NCI-H2196 (cell line): ENCODE data around the gene ERV3-1.
"Not testable (repeated sequence)": the region's sequence is repeated elsewhere in the genome, so short reads cannot be mapped to it uniquely, and the experiment has no call there.

Source experiments
- DNase-seq: peaks from one replicate; lab custom pipeline; 2025; ENCODE audit not compliant: unreplicated experiment; lab: John Stamatoyannopoulos, UW

The ERV3-1 gene, protein sequence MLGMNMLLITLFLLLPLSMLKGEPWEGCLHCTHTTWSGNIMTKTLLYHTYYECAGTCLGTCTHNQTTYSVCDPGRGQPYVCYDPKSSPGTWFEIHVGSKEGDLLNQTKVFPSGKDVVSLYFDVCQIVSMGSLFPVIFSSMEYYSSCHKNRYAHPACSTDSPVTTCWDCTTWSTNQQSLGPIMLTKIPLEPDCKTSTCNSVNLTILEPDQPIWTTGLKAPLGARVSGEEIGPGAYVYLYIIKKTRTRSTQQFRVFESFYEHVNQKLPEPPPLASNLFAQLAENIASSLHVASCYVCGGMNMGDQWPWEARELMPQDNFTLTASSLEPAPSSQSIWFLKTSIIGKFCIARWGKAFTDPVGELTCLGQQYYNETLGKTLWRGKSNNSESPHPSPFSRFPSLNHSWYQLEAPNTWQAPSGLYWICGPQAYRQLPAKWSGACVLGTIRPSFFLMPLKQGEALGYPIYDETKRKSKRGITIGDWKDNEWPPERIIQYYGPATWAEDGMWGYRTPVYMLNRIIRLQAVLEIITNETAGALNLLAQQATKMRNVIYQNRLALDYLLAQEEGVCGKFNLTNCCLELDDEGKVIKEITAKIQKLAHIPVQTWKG

DNA sequence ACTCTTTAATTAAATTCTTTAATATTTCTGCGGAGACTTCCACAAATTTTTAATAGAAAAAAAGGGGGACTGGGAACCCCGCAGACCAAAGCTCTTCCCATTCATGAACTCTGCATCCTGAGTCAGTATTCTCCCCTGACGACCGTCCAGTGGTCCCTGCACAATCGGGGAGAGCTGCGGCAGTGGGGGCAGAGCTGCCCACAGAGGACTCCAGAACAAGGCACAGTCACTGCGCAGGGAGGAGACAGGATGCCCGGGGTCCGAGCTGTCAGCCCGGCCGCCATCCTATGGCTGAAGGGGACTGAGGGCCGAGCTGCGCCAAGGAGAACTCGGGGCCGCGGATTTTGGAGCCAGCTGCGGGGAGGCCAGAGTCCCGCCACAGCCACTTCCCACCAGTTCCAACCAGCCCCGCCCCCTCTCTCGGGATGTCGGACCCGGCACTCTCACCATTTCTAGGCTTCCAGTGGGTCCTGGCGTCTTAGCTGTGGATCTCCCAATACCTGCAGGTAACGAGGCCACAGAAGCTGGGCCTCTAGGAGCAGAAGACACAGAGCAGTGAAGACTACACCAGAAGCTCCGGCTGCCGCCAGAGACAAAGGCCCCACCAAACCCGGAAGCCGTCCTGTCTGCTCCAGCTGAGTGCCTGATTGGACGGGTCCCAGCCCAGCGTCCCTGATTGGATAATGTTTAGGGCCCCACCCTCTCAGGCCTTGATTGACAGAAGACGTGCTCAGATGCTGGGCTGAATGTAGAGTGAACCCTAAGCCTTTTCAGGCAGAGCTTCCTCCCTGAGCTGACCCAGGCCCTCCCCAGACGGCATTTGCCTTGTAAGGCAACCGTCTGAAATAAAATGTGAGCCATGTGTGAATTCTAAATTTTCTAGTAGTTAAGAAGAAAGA, at the start of gene ERV3-1:
Gene ERV3-1, minus strand, starts transcription at position 594 of the 899 bp plus-strand sequence. CDS start 13,661 bp downstream, outside the sequence.
- DNase-seq, result peak; percentile 92

- DNase-seq, result not testable (repeated sequence)
Observed at GRCh38 chr7:65055786-65056185, 49.3 kb upstream of the ERV3-1 start.

GRCh38 chr7:65054466-65054994, 48.0 kb upstream of the ERV3-1 start:
- not testable (repeated sequence) for DNase-seq

DNA sequence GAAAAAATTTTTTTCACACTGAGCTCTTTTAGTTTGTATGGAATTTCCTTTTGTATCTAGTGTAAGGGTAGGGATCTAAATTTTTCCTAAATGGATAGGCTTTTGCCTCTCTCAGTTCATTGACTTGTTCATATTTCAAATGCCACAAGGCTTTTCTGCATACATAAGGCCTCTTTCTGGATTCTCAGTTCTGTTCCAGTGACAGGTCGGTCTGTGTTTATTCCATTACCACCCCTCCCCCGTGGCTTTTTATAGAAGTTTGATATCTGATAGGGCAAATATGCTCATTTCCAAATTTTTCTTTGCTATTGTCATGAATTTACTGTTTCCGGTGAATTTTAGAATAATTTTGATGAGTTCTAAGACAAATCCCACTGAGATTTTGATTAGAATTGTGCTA, 45.2 kb upstream of the ERV3-1 start:
- DNase-seq, result not testable (repeated sequence)

GRCh38 chr7:65051139-65051538, 44.7 kb upstream of the ERV3-1 start:
- DNase-seq, result not testable (repeated sequence)

GRCh38 chr7:65046329-65046728, 39.8 kb upstream of the ERV3-1 start:
- not testable (repeated sequence) for DNase-seq

GRCh38 chr7:65045589-65045988, 39.1 kb upstream of the ERV3-1 start:
- DNase-seq, result not testable (repeated sequence)

GRCh38 chr7:65038767-65039166, 32.3 kb upstream of the ERV3-1 start:
- not testable (repeated sequence) for DNase-seq

DNA sequence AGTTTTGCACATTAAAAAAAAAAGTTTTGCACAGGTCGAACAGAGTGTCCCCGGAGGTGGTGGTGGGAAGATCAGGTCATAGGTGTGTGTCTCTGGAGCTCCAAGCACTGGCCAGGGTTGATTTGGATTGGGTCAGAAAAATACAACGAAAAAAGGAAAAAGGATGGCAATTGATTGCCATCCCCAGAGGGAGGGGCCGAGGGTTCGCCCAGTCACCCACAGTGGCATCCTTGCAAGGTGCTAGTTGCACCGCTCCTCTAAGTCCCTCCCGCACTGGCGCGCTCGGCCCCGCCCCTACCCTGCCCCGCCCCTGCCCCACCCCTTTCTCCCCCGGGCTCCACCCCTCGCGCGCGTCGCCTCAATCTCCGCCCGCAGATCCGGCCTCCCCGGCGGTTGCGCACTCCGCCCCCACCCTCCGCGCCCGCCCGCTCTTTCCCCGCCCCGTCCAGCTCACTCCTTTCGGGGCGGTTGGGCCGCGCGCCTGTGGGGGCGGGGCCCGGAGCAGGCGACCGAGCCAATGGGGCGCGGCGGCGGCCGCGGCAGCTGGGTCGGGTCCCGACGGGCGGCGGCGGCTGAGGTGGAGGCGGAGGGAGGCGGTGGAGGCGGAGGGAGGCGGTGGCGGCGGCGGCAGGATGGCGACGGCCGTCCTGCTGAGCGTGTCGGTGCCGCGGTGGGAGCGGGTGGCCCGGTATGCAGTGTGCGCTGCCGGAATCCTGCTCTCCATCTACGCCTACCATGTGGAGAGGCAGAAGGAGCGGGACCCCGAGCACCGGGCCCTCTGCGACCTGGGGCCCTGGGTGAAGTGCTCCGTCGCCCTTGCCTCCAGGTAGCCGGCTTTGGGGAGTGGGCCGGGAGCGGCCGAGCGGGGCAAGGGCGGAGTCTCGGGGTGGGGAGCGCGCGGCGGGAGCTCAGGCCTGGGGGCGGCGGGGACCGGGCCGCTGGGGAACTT, 31.5 kb upstream of the ERV3-1 start:
- DNase-seq, result peak; percentile 93

DNA sequence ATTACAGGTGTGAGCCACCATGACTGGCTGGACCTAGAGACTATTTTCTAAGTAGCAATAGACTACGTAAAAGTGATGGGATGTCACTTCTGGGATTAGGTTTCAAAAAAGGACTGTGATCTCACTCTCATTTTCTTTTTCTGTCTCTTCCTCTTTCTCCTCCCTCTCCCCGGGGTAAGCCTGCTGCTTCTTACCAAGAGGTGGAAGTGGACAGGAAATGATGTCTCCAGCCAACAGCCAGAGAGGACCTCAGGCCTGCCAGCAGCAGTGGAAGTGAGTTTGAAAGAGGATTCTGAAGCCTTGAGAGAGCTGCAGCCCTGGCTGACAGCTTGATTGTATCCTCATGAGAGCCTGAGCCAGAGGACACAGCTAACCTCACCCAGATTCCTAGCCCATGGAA, 30.0 kb upstream of the ERV3-1 start:
- not testable (repeated sequence) for DNase-seq

DNA sequence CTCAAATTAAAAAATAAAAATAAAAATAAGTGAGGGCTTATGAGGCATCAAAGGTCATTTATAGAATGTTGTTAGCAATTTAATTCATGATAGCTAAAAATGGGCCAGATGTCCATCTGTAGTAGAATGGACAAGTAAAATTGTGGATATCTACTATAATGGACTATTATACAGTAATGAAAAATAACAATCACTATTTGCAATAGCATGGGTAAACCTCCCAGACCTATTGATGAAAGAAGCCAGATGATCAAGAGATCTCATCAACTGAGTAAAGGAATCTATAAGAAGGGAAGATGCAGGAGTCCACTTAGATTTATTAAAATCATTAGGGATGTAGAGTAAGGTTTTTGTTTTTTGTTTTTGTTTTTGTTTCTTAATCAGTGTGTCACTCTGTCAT, 29.0 kb upstream of the ERV3-1 start:
- not testable (repeated sequence) for DNase-seq

DNA sequence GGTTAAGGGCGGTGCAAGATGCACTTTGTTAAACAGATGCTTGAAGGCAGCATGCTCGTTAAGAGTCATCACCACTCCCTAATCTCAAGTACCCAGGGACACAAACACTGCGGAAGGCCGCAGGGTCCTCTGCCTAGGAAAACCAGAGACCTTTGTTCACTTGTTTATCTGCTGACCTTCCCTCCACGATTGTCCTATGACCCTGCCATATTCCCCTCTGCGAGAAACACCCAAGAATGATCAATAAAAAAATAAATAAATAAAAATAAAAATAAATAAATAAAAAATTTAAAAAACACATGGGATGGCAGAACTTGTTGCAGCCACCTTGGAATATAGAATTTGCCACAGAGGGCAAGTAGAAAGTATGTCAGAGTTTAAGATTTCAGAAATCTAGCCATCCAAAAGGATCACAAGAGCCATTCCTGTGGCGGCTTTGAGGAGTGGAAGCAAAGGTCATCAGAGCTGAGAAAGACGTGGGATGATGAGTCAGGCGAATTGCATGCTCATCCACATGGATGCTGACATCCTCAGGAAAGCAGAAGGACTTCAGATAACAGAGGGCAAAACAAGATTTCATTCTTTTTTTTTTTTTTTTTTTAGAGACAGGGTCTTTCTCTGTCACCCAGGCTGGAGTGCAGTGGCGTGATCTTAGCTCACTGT, 27.8 kb upstream of the ERV3-1 start:
- DNase-seq, result not testable (repeated sequence)

DNA sequence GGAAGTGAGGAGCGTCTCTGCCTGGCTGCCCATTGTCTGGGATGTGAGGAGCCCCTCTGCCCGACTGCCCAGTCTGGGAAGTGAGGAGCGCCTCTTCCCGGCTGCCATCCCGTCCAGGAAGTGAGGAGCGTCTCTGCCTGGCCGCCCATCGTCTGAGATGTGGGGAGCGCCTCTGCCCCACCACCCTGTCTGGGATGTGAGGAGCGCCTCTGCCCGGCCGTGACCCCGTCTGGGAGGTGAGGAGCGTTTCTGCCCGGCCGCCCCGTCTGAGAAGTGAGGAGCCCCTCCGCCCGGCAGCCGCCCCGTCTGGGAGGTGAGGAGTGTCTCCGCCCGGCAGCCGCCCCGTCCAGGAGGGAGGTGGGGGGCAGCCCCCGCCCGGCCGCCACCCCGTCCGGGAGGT, 26.9 kb upstream of the ERV3-1 start:
- not testable (repeated sequence) for DNase-seq

- not testable (repeated sequence) for DNase-seq
Observed at GRCh38 chr7:65025023-65025422, 18.5 kb upstream of the ERV3-1 start.

DNA sequence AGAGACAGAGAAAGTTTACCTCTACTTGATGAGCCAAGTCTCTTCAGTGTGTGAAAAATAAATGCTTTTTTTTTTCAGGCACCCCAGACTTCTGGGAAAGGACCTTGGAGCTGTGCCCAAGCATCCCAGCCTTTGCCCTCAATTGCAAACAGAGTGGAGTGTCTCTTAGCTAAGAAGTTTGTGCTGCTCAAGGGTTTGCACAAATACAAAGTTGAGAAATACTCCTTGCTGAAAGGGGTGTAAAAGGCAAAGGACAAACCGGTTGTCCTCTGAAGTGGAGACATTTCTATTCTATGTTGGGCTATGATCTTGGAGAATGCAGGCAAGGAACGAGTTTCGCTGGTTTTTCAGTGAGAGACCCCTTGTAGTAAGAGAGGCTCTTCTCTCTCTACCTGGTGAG, 14.5 kb upstream of the ERV3-1 start:
- not testable (repeated sequence) for DNase-seq

DNA sequence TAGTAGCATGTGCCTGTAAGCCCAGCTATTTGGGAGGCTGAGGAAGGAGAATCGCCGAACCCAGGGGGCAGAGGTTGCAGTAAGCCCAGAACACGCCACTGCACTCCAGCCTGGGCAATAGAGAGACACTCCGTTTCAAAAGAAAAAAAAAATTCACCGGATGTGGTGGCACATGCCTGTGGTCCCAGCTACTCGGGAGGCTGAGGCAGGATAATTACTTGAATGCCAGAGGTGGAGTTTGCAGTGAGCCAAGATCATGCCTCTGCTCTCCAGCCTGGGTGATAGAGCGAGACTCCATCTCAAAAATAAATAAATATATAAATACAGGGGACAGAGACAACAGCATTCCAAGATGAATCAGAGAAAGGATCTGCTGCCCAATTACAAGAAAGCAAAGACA, 3.4 kb upstream of the ERV3-1 start:
- not testable (repeated sequence) for DNase-seq

- DNase-seq, result not testable (repeated sequence)
Observed at GRCh38 chr7:65009394-65009793, 2.9 kb upstream of the ERV3-1 start.

DNA sequence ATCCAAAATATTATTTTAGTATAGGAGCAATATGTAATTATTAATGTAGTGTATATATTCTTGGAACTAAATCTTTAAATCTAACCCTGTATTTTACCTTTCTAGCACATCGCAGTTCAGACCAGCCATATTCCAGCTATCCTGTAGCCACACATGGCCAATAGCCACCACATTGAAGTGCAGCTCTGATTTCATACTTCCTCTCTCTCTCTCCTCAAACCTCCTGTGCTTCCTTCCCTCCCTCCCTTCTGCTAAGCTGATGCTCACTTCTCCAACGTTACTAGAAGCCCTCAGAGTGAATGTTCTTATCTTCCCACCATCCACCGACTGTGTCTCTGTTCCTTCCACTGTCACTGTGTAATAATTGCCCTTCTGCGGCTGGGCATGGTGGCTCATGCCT, 549 bp upstream of the ERV3-1 start:
- peak; percentile 20 for DNase-seq

- DNase-seq, result no peak
Observed at GRCh38 chr7:65004575-65004974, 1.9 kb downstream of the ERV3-1 start.
